Measurements from ENCODE around the gene CMPK2. TPM values are rescaled to one million over a fixed set of nuclear protein-coding genes. Genes with fewer than 3 reads are reported as not detected.

Gene CMPK2
- total RNA-seq, 3 donors from 2014 or later = 7.2 to 15.8 (median 9.8) TPM

DNA sequence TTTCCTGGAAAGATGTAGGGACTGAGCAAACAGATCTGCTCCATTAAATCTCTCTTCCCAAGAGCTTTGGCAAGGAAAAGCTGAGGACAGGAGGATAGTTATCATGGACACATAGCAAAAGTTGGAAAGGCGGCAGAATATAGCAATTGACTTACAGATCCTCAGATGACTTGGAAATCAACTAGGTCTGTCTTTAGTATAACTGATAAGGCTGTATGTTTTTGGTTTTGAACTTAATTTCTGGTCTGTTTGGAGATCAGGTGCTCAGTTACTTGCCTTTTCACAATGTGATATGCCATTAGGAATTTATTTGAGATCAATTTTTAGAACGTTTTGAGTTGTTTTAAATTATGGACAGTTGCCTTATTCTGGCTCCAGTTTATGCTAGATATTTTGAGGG, 19.8 kb upstream of the CMPK2 start:
- H3K4me3 ChIP-seq = no peak overlapping the region
- intact Hi-C loops (cut with DNase I, micrococcal nuclease) = no loop called here
- H3K4me1 ChIP-seq (ENCODE audit: low read depth) = no peaks in the 10 kb centered on the region
- no peaks in the 10 kb centered on the region for H3K36me3 ChIP-seq (ENCODE audit: low read depth)
- no peaks in the 10 kb centered on the region for H3K9me3 ChIP-seq
- DNase-seq (no peak), ATAC-seq (no peak)
- TF ChIP-seq, protein P1, sequence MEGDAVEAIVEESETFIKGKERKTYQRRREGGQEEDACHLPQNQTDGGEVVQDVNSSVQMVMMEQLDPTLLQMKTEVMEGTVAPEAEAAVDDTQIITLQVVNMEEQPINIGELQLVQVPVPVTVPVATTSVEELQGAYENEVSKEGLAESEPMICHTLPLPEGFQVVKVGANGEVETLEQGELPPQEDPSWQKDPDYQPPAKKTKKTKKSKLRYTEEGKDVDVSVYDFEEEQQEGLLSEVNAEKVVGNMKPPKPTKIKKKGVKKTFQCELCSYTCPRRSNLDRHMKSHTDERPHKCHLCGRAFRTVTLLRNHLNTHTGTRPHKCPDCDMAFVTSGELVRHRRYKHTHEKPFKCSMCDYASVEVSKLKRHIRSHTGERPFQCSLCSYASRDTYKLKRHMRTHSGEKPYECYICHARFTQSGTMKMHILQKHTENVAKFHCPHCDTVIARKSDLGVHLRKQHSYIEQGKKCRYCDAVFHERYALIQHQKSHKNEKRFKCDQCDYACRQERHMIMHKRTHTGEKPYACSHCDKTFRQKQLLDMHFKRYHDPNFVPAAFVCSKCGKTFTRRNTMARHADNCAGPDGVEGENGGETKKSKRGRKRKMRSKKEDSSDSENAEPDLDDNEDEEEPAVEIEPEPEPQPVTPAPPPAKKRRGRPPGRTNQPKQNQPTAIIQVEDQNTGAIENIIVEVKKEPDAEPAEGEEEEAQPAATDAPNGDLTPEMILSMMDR (IDR thresholded peaks at IDR 0.05) = no peak

DNA sequence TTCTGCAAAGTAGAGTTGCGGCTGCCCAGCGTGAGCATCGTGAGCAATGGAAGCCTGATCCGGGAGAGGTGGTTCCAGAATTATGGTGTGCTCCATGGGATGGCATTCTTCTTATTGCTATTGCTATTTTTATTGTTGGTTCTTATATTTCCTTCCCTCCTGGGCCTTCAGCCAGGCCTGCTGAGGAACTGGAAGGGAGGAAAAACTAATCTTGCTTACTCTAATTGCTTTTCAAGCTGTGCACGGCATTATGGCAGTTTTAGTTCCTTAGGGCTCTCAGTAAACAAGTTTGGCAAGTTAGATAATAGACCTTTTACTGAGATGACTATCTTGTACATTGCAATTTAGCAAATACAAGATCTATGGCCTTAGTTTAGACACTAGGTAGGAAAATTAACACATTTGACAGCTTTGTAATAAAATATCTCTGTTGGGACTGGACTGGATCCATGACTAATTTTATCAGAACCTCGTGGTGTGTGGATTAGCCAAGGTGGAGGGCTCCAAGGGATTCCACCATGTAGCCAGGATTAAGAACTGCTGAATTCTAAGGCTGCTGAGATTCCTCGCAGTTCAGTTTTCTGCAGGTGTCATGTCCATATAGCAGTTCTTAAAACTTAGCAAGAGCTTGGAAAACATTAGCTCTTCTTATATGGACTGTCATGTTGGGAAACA, 17.9 kb upstream of the CMPK2 start:
- Histone ChIP-seq H3K9me3 (no peaks in the 10 kb centered on the region), H3K36me3 (ENCODE audit: low read depth) (no peaks in the 10 kb centered on the region), H3K4me3 (no peak overlapping the region), H3K4me1 (ENCODE audit: low read depth) (no peaks in the 10 kb centered on the region)
- DNase-seq (peak in 1 of 3 donors; percentile 17), ATAC-seq (no peak)
- intact Hi-C loops (cut with DNase I, micrococcal nuclease) = no loop called here
- TF ChIP-seq, protein P1 (IDR thresholded peaks at IDR 0.05) = no peak

DNA sequence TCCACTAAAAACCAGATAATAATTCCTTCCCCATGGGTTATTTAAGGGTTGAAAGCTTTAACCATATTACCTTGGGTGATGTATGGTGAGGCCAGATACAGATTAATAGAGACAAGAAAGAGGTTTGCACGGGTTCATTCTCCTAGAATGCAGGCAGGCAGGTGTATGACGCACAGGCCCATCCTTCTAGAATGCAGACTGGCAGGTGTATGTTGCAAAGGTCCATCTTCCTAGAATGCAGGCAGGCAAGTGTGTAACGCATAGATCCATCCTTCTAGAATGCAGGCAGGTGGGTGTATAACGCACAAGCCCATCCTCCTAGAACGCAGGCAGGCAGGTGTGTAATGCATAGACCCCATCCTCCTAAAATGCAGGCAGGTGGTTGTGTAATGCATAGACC, 15.8 kb upstream of the CMPK2 start:
- H3K4me1 ChIP-seq (ENCODE audit: low read depth) = no peaks in the 10 kb centered on the region
- no peaks in the 10 kb centered on the region for H3K36me3 ChIP-seq (ENCODE audit: low read depth)
- ATAC-seq = no peak
- H3K9me3 ChIP-seq = no peaks in the 10 kb centered on the region
- TF ChIP-seq, protein P1 (IDR thresholded peaks at IDR 0.05) = no peak
- DNase-seq = no peak
- no peak overlapping the region for H3K4me3 ChIP-seq
- intact Hi-C loops (cut with DNase I, micrococcal nuclease) = no loop called here

DNA sequence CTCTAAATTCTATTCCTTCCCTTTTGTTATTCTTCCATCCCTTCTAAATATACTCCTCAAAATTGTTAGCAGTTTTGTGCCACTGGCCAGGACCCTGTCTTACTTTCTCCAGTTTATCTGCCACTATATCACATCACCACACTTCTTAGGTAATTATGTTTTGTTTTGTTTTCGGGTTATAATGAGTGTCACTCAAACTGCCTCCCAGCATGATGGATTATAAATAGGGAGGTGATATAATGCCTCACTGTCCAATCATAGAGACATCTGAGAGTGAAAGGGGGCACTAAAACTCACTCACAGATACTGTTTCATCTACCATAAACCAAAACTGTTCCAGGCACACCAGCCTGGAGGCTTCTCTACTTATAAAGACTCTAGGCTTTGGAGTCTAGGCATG, 15.3 kb upstream of the CMPK2 start:
- Histone ChIP-seq H3K36me3 (ENCODE audit: low read depth) (no peaks in the 10 kb centered on the region), H3K4me3 (no peak overlapping the region), H3K9me3 (no peaks in the 10 kb centered on the region), H3K4me1 (ENCODE audit: low read depth) (no peaks in the 10 kb centered on the region)
- no peak for DNase-seq
- TF ChIP-seq, protein P1 (IDR thresholded peaks at IDR 0.05) = no peak
- intact Hi-C loops (cut with DNase I, micrococcal nuclease) = no loop called here
- ATAC-seq = no peak

DNA sequence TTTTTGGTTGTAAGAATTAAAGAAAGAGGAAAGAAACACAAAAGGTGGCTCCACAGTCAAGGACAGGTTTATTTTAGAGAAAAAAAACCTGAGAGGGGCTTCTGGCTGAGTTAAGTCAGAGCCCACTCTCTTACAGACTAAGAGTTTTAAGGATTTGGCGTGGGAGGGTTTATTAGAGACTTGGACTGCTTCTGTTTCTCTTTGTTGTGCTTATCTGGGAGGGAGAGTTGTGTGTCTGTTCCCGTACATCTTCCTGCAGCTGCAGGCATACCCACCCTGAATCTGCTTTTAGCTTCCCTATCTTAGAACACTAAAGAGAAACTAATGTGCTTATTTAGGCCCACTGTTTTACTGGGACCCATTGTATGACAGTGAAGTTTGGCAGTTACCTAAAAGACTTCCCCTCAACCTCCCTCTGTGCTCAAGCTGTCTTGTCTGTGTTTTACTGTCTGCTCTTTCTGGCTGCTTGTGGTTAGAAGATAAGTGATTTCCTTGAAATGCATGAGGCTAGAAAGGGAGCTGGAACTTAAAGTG, 14.6 kb upstream of the CMPK2 start:
- DNase-seq (no peak), ATAC-seq (no peak)
- Histone ChIP-seq H3K4me3 (no peak overlapping the region), H3K9me3 (no peaks in the 10 kb centered on the region), H3K4me1 (ENCODE audit: low read depth) (no peaks in the 10 kb centered on the region), H3K36me3 (ENCODE audit: low read depth) (no peaks in the 10 kb centered on the region)
- intact Hi-C loops (cut with DNase I, micrococcal nuclease) = no loop called here
- TF ChIP-seq, protein P1 (IDR thresholded peaks at IDR 0.05) = no peak

All from mucosa of descending colon (tissue), 3 donors.